ENCODE results near the gene UBE2I.
"Not testable (repeated sequence)": the region's sequence is repeated elsewhere in the genome, so short reads cannot be mapped to it uniquely, and the experiment has no call there.

Gene UBE2I

GRCh38 chr16:1283996-1284616, 25.3 kb upstream of the UBE2I start:
- Mint-ChIP-seq H3K27ac (no peak overlapping the region), H3K4me1 (ENCODE audit: low read depth) (peaks cover 2% of the 10 kb centered on the region), H3K27me3 (peaks cover 3% of the 10 kb centered on the region), H3K36me3 (no peaks in the 10 kb centered on the region), H3K9me3 (ENCODE audit: low read depth) (no peaks in the 10 kb centered on the region), H3K4me3 (no peak overlapping the region)

- H3K9me3 Mint-ChIP-seq (ENCODE audit: low read depth), result no peaks in the 10 kb centered on the region
- no peaks in the 10 kb centered on the region for H3K36me3 Mint-ChIP-seq
- peaks cover 3% of the 10 kb centered on the region for H3K27me3 Mint-ChIP-seq
Measured at GRCh38 chr16:1285669-1286512, 23.5 kb upstream of the UBE2I start.

GRCh38 chr16:1286513-1287094, 22.8 kb upstream of the UBE2I start:
- Mint-ChIP-seq H3K9me3 (ENCODE audit: low read depth) (no peaks in the 10 kb centered on the region), H3K27ac (no peak overlapping the region), H3K36me3 (no peaks in the 10 kb centered on the region), H3K4me1 (ENCODE audit: low read depth) (peaks cover 5% of the 10 kb centered on the region), H3K27me3 (peaks cover 3% of the 10 kb centered on the region), H3K4me3 (no peak overlapping the region)

More at GRCh38 chr16:1285669-1286512, 23.5 kb upstream of the UBE2I start:
- no peak overlapping the region for H3K4me3 Mint-ChIP-seq
- peaks cover 5% of the 10 kb centered on the region for H3K4me1 Mint-ChIP-seq (ENCODE audit: low read depth)
- no peak overlapping the region for H3K27ac Mint-ChIP-seq

- Mint-ChIP-seq H3K36me3 (no peaks in the 10 kb centered on the region), H3K27ac (no peak overlapping the region), H3K4me3 (no peak overlapping the region), H3K27me3 (peaks cover 5% of the 10 kb centered on the region), H3K9me3 (ENCODE audit: low read depth) (no peaks in the 10 kb centered on the region), H3K4me1 (ENCODE audit: low read depth) (peaks cover 5% of the 10 kb centered on the region)
Measured at GRCh38 chr16:1287982-1288670, 21.3 kb upstream of the UBE2I start.

GRCh38 chr16:1288813-1289476, 20.5 kb upstream of the UBE2I start:
- Mint-ChIP-seq H3K4me1 (ENCODE audit: low read depth) (peaks cover 5% of the 10 kb centered on the region), H3K27me3 (peaks cover 5% of the 10 kb centered on the region), H3K27ac (no peak overlapping the region), H3K9me3 (ENCODE audit: low read depth) (no peaks in the 10 kb centered on the region), H3K4me3 (no peak overlapping the region), H3K36me3 (no peaks in the 10 kb centered on the region)

- Mint-ChIP-seq H3K36me3 (no peaks in the 10 kb centered on the region), H3K4me3 (no peak overlapping the region), H3K9me3 (ENCODE audit: low read depth) (no peaks in the 10 kb centered on the region), H3K27me3 (peaks cover 9% of the 10 kb centered on the region), H3K4me1 (ENCODE audit: low read depth) (peaks cover 5% of the 10 kb centered on the region), H3K27ac (no peak overlapping the region)
Measured at GRCh38 chr16:1289477-1289866, 20.0 kb upstream of the UBE2I start.

- Mint-ChIP-seq H3K4me1 (ENCODE audit: low read depth) (peaks cover 5% of the 10 kb centered on the region), H3K9me3 (ENCODE audit: low read depth) (no peaks in the 10 kb centered on the region), H3K27me3 (peaks cover 10% of the 10 kb centered on the region), H3K27ac (no peak overlapping the region), H3K36me3 (no peaks in the 10 kb centered on the region), H3K4me3 (no peak overlapping the region)
Measured at GRCh38 chr16:1290063-1290501, 19.4 kb upstream of the UBE2I start.

- Mint-ChIP-seq H3K27me3 (peaks cover 10% of the 10 kb centered on the region), H3K4me3 (no peak overlapping the region), H3K36me3 (no peaks in the 10 kb centered on the region), H3K4me1 (ENCODE audit: low read depth) (peaks cover 5% of the 10 kb centered on the region), H3K9me3 (ENCODE audit: low read depth) (no peaks in the 10 kb centered on the region), H3K27ac (no peak overlapping the region)
Measured at GRCh38 chr16:1290860-1291575, 18.4 kb upstream of the UBE2I start.

GRCh38 chr16:1291576-1291974, 17.9 kb upstream of the UBE2I start:
- no peak overlapping the region for H3K4me3 Mint-ChIP-seq
- H3K4me1 Mint-ChIP-seq (ENCODE audit: low read depth), result peaks cover 5% of the 10 kb centered on the region
- peaks cover 10% of the 10 kb centered on the region for H3K27me3 Mint-ChIP-seq
- H3K36me3 Mint-ChIP-seq, result no peaks in the 10 kb centered on the region
- H3K27ac Mint-ChIP-seq, result no peak overlapping the region
- H3K9me3 Mint-ChIP-seq (ENCODE audit: low read depth), result no peaks in the 10 kb centered on the region

- H3K9me3 Mint-ChIP-seq (ENCODE audit: low read depth); H3K27ac Mint-ChIP-seq; H3K27me3 Mint-ChIP-seq; H3K4me3 Mint-ChIP-seq; H3K36me3 Mint-ChIP-seq: not testable (repeated sequence)
- peaks cover 11% of the 10 kb centered on the region for H3K4me1 Mint-ChIP-seq (ENCODE audit: low read depth)
Measured at GRCh38 chr16:1292208-1292607, 17.2 kb upstream of the UBE2I start.

GRCh38 chr16:1292808-1293207, 16.6 kb upstream of the UBE2I start:
- H3K27ac Mint-ChIP-seq, result not testable (repeated sequence)

GRCh38 chr16:1293921-1294656, 15.3 kb upstream of the UBE2I start:
- Mint-ChIP-seq H3K27me3 (peaks cover 9% of the 10 kb centered on the region), H3K4me3 (no peak overlapping the region), H3K27ac (no peak overlapping the region), H3K4me1 (ENCODE audit: low read depth) (peaks cover 9% of the 10 kb centered on the region), H3K36me3 (no peaks in the 10 kb centered on the region), H3K9me3 (ENCODE audit: low read depth) (no peaks in the 10 kb centered on the region)

More at GRCh38 chr16:1292808-1293207, 16.6 kb upstream of the UBE2I start:
- H3K36me3 Mint-ChIP-seq; H3K27me3 Mint-ChIP-seq; H3K9me3 Mint-ChIP-seq (ENCODE audit: low read depth); H3K4me1 Mint-ChIP-seq (ENCODE audit: low read depth); H3K4me3 Mint-ChIP-seq: not testable (repeated sequence)

- Mint-ChIP-seq H3K9me3 (ENCODE audit: low read depth) (no peaks in the 10 kb centered on the region), H3K4me1 (ENCODE audit: low read depth) (peaks cover 6% of the 10 kb centered on the region), H3K27ac (no peak overlapping the region), H3K36me3 (no peaks in the 10 kb centered on the region), H3K4me3 (no peak overlapping the region), H3K27me3 (peaks cover 9% of the 10 kb centered on the region)
Measured at GRCh38 chr16:1295465-1295864, 14.0 kb upstream of the UBE2I start.

- not testable (repeated sequence) for H3K27me3 Mint-ChIP-seq; H3K9me3 Mint-ChIP-seq (ENCODE audit: low read depth); H3K36me3 Mint-ChIP-seq; H3K27ac Mint-ChIP-seq; H3K4me3 Mint-ChIP-seq; H3K4me1 Mint-ChIP-seq (ENCODE audit: low read depth)
Measured at GRCh38 chr16:1296688-1297017, 12.8 kb upstream of the UBE2I start.
